GM08714 (cell line): Measurements from ENCODE around the gene INSL6.
"Not testable (repeated sequence)": the region's sequence is repeated elsewhere in the genome, so short reads cannot be mapped to it uniquely, and the experiment has no call there.

Source experiments
- H3K4me3 ChIP-seq: fragments of 200-500 bp; sonication (Bioruptor generic); 2 replicates; pipeline ENCODE4 v1.5.1; 2014; ENCODE audit warnings: mild to moderate bottlenecking, low read length, inconsistent platforms
- ZNF274 ChIP-seq: IDR thresholded peaks from 2 replicates; pipeline ENCODE4 v1.6.1; 2012; ENCODE audit warnings: mild to moderate bottlenecking, low read depth, low read length

The INSL6 gene, protein sequence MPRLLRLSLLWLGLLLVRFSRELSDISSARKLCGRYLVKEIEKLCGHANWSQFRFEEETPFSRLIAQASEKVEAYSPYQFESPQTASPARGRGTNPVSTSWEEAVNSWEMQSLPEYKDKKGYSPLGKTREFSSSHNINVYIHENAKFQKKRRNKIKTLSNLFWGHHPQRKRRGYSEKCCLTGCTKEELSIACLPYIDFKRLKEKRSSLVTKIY

DNA sequence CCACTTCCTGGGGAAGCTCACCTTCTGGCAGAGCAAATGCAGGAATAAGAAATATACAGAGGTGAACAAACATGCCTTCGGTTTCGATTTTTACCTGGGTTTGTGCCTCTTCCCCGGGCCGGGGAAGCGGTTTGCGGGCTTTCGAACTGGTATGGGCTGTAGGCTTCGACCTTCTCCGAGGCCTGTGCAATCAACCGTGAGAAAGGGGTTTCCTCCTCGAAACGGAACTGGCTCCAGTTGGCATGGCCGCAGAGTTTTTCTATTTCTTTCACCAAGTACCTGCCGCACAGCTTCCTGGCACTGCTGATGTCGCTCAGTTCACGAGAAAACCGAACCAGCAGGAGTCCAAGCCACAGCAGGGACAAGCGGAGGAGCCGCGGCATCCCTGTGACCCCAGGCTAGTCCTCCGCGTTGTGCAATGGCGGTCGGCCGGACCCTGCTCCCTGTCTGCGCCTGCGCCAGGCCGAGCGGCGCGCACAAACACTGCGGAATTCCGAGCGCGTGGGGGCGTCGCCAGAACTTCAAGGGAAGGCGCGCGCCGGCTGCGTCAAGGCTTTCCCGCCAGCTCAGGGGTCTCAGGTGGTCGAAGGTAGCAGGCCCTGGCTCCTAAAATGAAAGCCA lies at the start of gene INSL6:
INSL6 (minus strand) TSS at position 420 of the 621 bp plus-strand sequence; CDS start at position 383, 37 bp downstream.
- H3K4me3 ChIP-seq, result no peak within 1 kb of the TSS; the same call in 1 of the 2 replicates
- no peak for TF ChIP-seq ZNF274

DNA sequence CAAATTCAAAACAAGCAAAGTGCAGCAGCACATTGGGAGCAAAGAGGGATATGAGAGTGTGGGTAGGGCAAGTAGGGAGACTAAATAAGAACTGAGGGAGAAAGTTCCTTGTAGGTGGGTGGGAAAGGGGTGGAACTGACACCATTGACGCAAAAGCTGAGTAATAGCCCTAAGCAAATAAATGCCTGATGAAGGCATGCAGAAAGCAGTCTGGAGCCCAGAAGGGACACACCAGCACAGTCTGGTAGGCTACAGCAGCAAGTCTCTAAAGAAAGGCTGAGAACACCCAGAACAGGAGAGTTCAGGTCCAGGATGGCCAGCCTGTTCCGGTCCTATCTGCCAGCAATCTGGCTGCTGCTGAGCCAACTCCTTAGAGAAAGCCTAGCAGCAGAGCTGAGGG lies 45.8 kb upstream of the INSL6 start, which contains the start of gene INSL4:
INSL4 (plus strand) TSS at position 208 of the 400 bp plus-strand sequence; CDS start at position 313, 105 bp downstream.
- TF ChIP-seq ZNF274, result no peak
- no peak within 1 kb of the TSS for H3K4me3 ChIP-seq

DNA sequence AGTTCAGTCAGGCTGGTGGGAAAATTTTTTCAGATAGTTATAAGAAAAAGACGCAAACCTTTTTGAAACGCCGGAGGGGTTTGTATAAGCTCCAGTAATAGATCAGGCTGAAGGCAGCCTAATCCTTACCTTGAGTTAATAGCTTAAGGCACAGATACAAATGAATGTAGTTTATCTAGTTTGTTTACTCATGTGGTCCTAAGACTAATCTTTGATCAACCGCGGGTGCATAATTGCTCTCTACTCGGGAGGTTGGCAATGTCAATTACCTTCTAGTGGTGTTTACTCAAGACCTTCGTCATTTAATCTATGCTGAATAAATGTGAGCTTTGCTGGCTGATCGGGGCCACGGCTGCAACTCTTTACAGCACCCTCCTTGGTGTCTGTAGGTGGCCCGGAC lies 45.1 kb upstream of the INSL6 start:
- TF ChIP-seq ZNF274, result no peak
- H3K4me3 ChIP-seq, result no peak overlapping the region

DNA sequence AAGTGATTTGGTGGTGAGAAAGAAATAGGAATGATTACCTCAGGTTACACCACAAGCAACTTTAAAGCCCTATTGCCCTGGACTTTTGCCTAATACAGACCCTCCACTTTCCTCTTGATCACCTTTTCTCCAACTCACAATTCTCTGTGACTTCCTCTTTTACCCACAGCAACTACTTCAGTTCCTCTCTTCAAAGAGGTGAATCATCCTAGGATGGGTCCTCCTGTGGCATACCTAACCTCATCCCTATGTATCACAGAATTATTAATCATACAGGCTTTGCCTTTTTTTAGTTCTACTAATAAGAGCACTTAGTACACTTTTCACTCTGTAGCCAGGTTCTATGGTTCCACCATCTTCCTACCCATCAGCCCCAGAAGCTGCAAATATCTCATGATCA lies 19.6 kb upstream of the INSL6 start:
- H3K4me3 ChIP-seq, result no peak overlapping the region
- no peak for TF ChIP-seq ZNF274

DNA sequence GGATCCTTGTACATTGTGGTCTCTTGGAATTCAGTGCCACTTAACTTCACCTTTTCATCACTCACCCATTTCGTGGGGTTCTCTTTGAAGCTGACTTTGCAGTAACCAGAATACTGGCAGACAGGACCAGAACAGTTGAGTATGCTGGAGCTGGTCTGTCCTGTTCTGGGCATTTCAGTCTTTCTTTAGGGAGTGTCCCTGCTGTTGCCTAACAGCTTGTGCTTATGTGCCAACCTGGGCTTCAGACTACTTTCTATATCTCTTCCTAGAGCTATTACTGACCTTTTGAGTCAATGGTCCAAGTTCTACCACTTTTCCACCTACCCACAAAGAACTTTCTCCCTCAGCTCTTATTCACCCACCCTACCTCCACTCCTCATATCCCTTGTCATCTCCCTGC lies 10.0 kb upstream of the INSL6 start:
- no peak for TF ChIP-seq ZNF274
- H3K4me3 ChIP-seq, result no peak overlapping the region

DNA sequence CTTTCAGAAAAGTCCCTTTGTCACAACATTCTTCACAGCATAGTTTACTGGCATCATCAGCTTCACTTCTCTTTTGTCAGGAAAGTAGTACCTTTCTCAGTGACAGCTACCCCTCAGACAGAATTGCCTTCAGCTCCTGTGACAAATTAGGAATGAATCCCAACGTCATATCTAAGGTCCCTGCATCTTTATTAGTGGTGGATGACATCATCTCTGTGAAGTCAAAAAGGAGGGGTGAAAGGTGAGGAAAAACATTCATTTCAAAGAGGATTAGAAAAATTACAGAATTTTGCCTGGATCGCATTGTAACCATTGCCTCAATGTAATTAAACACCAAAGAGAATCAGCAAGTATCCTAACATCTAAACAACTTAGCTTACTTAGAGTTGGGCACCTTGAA lies 7.9 kb upstream of the INSL6 start:
- TF ChIP-seq ZNF274, result no peak
- no peak overlapping the region for H3K4me3 ChIP-seq

DNA sequence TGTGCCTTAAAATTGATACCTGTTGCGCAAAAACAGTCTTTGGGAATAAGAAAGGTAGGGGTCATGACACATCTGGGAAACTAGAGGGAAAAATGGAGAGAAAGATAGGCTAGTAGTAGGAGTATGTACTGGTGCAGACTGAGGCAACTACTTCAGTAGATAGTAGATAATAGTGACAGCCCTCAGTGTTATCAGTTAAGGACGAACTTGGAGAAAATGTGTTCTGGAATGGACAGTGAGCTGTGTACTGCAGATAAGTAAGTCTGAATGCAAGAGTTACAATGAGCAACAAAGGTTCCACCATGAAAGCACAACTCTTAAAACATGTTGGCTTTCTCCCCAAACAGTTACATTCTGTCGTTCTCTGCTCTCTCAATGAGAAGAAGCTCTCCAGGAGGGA lies 6.5 kb upstream of the INSL6 start:
- H3K4me3 ChIP-seq, result no peak overlapping the region
- no peak for TF ChIP-seq ZNF274

DNA sequence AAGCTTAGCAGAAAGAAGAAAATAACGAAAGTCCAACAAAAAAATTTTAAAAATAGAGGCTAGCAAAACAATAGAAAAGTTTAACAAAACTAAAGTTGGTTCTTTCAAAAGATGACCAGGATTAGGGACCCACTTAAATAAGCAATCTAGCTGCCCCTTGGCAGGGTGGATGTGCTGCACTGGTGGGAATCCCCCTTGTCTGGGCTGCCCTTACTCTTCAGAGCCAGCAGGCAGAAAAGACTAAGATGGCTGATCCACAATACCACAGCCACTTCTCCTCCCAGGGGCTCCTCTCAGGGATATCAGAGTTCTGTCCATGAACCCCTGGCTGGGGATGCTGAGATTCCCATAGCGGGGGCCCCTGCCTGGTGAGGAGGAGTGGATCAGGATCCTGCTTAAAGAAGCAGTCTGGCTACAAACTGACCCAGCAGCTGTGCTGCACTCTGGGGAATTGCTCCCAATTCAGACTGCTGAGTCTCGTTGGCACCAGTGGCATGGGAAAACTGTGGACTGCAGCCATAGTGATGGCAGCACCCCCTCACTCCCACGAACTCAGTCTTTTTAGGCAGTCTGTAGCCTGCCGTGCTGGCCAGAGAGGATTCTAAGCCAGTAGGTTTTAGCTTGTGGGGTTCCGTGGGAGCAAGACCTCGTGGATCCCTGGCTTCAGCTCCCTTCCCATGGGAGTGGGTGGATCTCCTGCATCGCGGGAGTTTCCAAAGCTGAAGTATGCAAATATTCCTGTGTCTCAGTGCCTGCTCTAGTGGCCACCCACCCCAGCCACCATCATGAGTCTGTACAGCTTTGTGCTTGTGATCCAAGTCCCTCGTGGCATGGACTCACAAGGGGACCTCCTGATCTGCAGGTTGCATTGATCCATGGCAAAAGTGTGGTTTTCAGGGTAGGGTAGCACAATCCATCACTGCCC lies 2.9 kb upstream of the INSL6 start:
- no peak for TF ChIP-seq ZNF274
- H3K4me3 ChIP-seq, result no peak overlapping the region

DNA sequence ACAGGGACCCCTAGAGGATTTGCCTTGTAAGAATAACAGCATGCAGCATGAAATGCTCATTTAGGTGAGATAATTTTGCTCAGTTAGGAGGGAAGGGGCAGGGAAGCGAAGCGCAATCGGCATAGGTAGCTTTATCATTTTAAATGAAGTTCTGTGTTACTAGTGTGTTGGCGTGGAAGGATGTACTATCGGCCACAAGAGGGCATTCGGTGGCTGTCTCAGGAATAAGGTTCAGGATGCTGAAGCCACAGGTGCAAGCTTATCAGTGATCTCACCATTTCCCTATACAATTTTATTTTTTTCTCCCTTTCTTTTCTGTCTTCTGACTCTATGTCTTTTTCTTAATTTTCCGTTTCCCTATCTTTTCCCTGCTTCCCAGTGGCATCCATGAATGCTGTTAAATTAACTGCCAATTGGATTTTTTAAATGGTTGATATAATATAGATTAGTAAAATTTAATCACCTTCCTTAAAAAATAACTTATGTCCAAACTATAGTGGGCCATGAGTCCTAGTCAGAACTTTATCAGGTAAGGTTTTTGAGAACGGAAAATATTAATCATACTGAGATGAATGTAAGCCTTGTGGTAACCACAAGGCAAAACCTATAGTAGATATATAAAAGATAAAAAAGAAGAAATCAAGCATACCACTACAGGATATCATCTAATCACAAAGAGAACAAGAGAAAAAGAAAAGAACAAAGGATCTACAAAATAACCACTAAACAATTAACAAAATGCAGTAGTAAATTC lies 1.2 kb upstream of the INSL6 start:
- TF ChIP-seq ZNF274, result no peak
- no peak overlapping the region for H3K4me3 ChIP-seq

DNA sequence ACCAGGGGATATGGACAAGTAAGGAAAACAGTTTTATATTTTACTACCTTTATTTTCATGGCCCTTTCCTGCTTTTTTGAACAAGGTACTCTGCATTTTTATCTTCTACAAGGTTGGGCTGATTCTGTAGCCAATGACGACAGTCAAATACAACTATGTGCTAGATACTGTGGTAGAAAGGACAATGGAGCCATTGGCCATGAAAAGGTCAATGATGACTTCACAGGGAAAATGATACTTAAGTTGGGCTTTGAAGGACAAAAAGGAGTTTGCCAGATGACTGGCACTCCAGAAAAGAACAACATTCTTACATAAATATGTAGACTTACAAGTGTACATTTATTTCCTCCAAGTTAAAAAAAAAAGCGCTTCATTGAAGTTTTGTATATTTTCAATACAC lies 663 bp downstream of the INSL6 start:
- H3K4me3 ChIP-seq, result no peak overlapping the region
- TF ChIP-seq ZNF274, result no peak

DNA sequence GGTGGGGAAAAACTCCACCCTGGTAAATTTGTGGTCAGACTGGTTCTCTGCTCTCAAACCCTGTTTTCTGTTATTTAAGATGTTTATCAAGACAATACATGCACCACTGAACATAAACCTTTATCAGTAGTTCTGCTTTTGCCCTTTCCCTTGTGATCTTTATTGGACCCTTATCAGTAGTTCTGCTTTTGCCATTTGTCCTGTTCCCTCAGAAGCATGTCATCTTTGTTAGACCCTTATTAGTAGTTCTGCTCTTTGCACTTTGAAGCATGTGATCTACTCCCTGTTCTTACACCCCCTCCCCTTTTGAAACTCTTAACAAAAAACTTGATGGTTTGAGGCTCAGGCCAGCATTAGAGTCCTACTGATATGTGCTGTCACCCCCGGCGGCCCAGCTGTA lies 4.8 kb downstream of the INSL6 start:
- not testable (repeated sequence) for H3K4me3 ChIP-seq

DNA sequence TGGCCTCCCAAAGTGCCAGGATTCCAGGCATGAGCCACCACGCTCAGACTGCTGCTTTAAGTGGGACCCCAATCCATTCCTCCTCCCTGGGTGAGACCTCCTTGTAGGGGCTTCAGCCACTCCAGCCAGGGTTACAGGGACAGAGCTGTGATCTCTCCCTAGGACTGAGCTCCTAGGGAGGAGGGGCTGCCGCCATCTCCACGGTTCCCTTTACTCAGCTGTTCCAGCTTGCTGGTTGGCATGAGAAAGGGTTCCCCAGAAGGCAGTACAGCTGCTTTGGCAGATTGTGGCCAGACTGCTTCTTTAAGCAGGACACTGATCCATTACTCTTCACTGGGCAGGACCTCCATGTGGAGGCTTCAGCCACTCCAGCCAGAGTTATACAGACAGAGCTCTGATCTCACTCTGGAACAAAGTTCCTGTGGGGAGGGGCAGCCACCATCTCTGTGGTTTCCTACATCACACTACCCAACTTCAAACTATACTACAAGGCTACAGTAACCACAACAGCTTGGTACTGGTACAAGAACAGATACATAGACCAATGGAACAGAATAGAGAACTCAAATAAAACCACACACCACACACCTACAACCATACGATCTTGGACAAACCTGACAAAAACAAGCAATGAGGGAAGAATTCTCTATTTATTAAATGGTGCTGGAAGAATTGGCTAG lies 7.2 kb downstream of the INSL6 start:
- no peak overlapping the region for H3K4me3 ChIP-seq
- no peak for TF ChIP-seq ZNF274

DNA sequence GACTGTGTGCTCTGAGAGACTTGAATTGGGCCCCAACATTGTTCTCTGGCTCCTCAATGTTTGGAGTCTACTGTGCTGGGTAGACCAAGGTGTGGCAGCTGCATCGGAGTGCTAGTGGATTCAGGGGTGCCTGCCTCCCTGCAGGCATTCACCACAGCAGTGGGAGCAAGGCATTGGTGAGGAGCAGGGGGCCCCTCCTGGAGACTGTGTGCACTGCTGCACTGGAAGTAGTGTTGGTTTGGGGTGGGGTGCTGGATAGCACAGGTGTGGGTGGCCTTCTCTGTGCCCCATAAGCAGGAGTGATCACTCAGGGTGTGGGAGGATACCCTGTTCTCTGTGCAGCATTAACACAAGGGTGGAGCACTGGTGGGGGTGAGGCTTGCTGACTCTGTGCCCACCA lies 39.2 kb downstream of the INSL6 start:
- H3K4me3 ChIP-seq, result no peak overlapping the region

More for the DNA sequence above, 39.2 kb downstream of the INSL6 start:
- no peak for TF ChIP-seq ZNF274
